B cell (primary cell): ENCODE data around the gene SMOC1.

ENCODE experiments used
- CTCF ChIP-seq: fragments of 200-600 bp; IDR thresholded peaks from one replicate; pipeline ENCODE4 v1.8.0; 2022; ENCODE audit warnings: antibody characterized with exemption, mild to moderate bottlenecking
- EZH2 ChIP-seq: IDR thresholded peaks from 2 replicates; pipeline ENCODE4 v1.6.1; 2012; ENCODE audit warnings: borderline replicate concordance, low read depth, mild to moderate bottlenecking, moderate library complexity, low read length; ENCODE audit not compliant: insufficient read depth, poor library complexity, severe bottlenecking

GRCh38 chr14:69997849-69998248, 118.6 kb downstream of the SMOC1 start:
- TF ChIP-seq EZH2 = no peak
- no peak for TF ChIP-seq CTCF
